ENCODE measurements around the gene PGF.

The PGF gene

DNA sequence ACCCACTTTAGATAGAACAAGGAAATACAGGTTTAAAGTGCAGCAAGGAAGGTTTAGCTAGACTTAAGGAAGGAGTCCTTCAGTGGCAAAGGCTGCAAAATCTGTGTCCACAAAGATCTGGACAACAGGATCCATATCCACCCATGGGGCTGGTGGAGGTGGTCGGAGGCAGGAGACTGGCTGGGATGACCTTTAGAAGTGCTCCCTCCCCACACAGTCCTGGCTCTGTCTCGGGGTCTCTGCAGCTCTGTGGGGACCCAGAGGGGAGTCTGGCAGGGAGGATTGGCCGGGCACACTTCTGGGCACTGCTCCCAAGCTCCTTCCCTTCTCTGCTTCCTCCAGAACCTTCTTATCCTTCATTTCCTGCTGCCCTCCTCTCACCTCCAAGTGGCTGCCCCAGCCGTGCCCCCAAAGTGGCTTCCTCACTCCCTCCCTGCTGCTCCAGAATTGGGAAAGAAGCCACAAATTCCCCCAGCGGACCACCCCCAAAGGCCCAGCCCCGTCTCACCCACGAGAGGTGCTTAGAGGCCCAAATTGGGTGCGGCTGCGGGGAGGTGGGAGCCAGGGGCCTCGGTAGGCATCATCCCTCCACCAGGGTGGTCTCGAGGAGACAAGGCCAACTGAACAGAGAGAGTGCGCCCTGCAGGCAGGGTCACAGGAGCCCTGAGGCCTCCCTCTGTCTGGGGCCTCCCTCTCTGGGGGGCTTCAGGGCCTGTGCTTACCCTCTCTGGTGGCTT is 21.9 kb upstream of the PGF start:
- no peaks in the 10 kb centered on the region for H3K36me3 ChIP-seq (ENCODE audit: control insufficient read depth, insufficient read depth, low read length, severe bottlenecking)
- no peaks in the 10 kb centered on the region for H3K9me3 ChIP-seq (ENCODE audit: control insufficient read depth, low read length)
- no peak overlapping the region for H3K4me3 ChIP-seq (ENCODE audit: low read length)
- H3K9ac ChIP-seq (ENCODE audit: low read length), result no peak overlapping the region
- H3K4me1 ChIP-seq (ENCODE audit: control insufficient read depth, insufficient read depth, low read length), result peaks cover 28% of the 10 kb centered on the region
- H3K27me3 ChIP-seq (replicated peaks; ENCODE audit: control insufficient read depth, insufficient read depth, low read length), result no peaks in the 10 kb centered on the region
- no peak for DNase-seq (ENCODE audit: low read depth)

DNA sequence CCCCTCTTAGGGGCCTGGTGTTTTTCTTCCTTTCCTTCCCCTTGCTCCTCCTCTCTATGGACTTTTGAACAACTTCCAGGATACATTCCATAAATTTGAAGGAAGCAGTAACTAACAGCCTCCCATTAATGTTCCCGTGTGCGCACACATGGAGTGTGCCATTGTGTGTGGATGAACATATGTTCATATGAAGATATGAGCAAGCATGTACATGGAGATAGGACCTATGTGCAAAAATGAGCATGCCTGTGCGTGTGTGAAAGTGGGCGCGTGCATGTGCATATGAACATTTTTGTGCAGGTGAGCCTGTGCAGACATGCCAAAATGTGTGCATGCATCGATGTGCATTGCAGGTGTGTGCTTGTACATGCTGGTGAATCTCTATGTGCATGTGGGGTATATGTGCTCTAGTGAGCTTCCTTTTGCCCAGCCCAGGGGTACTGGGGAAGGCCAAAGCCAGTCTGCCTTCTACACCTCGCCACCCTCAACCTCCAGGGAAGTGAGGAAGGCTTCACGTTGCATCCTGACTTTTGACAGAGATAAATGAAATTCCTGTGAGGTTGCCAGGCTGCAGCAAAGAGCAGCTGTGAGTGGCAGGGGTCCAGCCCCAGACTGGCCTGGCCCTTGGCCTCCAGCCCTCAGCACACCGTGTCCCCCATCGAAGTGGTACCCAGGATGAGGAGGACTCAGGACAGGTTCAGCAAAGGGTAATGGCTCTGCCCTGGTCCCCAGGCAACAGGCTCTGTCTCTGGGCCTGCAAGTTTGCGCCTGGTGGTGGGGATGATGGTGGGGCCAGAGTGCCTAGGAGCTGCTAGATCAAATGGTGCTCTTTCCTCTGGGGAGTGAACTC is 21.1 kb upstream of the PGF start:
- no peaks in the 10 kb centered on the region for H3K9me3 ChIP-seq (ENCODE audit: control insufficient read depth, low read length)
- no peak overlapping the region for H3K4me3 ChIP-seq (ENCODE audit: low read length)
- peaks cover 27% of the 10 kb centered on the region for H3K4me1 ChIP-seq (ENCODE audit: control insufficient read depth, insufficient read depth, low read length)
- no peaks in the 10 kb centered on the region for H3K36me3 ChIP-seq (ENCODE audit: control insufficient read depth, insufficient read depth, low read length, severe bottlenecking)
- no peak overlapping the region for H3K9ac ChIP-seq (ENCODE audit: low read length)
- H3K27me3 ChIP-seq (replicated peaks; ENCODE audit: control insufficient read depth, insufficient read depth, low read length), result no peaks in the 10 kb centered on the region
- DNase-seq (ENCODE audit: low read depth), result no peak

DNA sequence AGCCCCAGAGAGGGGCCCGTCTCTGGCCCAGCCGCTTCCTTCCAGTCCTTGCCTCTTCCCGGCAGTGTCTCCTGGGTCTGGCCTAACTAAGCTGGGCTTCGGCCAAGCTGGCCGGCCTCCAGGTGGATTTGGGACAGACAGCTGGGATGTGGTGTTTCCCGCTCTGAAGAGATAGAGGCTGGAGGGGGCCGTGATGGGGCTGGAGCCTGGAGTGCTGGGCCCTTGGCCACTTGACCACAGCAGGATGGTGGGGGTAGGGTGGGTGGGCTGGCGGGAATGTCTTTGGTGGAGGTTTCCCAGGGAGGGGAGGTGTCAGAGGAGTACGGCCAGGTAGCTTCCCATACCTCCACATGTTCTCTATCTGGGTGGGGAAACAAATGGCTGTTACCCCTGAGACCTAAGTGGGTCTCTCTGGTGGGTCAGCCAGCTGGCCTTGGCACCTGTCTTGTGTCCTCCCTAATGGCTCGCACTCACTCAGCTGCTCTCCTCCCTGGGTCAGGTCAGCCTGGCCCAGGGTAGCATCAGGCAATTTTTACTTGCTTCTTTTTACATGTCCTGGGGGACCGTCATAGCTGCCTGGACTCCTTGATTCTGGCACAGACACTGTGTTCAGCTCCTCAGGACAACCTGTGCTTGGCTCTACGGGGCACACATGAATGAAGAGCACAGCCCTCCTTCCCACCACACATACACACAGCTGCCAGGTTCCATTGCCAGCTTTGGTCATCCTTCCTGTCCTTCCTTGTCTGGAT is 19.8 kb upstream of the PGF start:
- DNase-seq (ENCODE audit: low read depth), result no peak
- Histone ChIP-seq H3K9me3 (ENCODE audit: control insufficient read depth, low read length) (no peaks in the 10 kb centered on the region), H3K4me1 (ENCODE audit: control insufficient read depth, insufficient read depth, low read length) (peaks cover 21% of the 10 kb centered on the region), H3K4me3 (ENCODE audit: low read length) (no peak overlapping the region), H3K27me3 (replicated peaks; ENCODE audit: control insufficient read depth, insufficient read depth, low read length) (no peaks in the 10 kb centered on the region), H3K9ac (ENCODE audit: low read length) (no peak overlapping the region), H3K36me3 (ENCODE audit: control insufficient read depth, insufficient read depth, low read length, severe bottlenecking) (no peaks in the 10 kb centered on the region)

DNA sequence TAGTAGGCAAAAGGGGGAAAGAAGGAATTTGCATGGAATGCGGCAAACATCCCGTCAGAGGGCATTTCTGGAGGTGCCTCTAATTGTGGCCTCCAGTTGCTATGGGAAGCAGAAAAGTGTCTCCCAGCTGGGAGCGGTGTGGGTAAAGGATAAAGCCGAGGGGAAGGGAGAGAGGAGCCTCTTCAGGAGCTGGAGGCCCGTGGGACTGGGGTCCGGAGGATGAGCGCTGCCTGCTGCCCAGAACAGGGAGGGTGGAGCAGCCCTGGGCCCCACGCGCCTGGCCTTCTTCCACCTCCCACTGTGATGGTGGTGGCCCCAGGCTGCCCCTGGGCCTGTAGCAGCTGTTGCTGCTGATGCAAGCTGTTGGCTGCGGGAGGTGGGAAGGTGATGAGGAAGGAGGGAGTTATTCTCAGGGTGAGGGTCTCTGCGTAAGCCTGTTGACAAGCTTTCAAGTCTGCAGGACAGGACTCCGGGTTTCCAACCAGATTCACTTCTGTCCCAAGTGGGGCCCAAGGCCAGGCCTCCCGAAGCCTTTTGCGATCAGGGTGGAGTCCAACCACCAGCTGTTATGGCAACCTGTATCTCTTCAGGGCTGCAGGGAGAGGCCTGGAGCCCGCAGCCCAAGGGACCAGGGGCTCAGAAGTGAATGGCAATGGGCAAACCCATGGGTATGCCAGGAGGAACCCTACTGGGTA is 19.1 kb upstream of the PGF start:
- DNase-seq (ENCODE audit: low read depth), result no peak

DNA sequence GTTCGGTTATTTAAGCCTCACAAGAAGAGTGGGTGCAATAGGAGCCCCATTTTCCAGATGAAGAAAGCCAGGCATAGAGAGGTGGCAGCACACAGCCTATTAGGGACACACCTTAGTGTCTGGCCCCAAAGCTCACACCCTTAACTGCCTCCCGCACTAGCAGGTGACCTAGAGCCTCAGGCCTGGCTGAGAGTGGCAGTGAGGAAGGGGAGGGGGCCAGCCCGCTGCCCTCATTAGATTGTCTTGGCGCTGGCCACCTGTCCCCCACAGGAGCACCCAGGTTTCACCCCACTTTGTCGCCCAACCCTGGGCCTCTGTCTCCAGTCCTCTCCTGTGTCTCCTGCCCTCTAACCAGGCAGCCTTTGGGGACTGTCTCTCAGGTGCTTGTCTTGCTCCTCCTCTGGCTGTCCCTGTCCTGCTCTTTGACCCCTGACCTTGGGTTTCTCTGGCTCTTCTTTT is 18.5 kb upstream of the PGF start:
- H3K9ac ChIP-seq (ENCODE audit: low read length), result no peak overlapping the region
- H3K9me3 ChIP-seq (ENCODE audit: control insufficient read depth, low read length), result no peaks in the 10 kb centered on the region
- no peaks in the 10 kb centered on the region for H3K36me3 ChIP-seq (ENCODE audit: control insufficient read depth, insufficient read depth, low read length, severe bottlenecking)
- H3K4me3 ChIP-seq (ENCODE audit: low read length), result no peak overlapping the region
- no peak for DNase-seq (ENCODE audit: low read depth)
- H3K4me1 ChIP-seq (ENCODE audit: control insufficient read depth, insufficient read depth, low read length), result peaks cover 11% of the 10 kb centered on the region
- no peaks in the 10 kb centered on the region for H3K27me3 ChIP-seq (replicated peaks; ENCODE audit: control insufficient read depth, insufficient read depth, low read length)

More for the DNA sequence above, 19.1 kb upstream of the PGF start:
- Histone ChIP-seq H3K36me3 (ENCODE audit: control insufficient read depth, insufficient read depth, low read length, severe bottlenecking) (no peaks in the 10 kb centered on the region), H3K9ac (ENCODE audit: low read length) (no peak overlapping the region), H3K27me3 (replicated peaks; ENCODE audit: control insufficient read depth, insufficient read depth, low read length) (no peaks in the 10 kb centered on the region), H3K9me3 (ENCODE audit: control insufficient read depth, low read length) (no peaks in the 10 kb centered on the region), H3K4me3 (ENCODE audit: low read length) (no peak overlapping the region), H3K4me1 (ENCODE audit: control insufficient read depth, insufficient read depth, low read length) (peaks cover 17% of the 10 kb centered on the region)

DNA sequence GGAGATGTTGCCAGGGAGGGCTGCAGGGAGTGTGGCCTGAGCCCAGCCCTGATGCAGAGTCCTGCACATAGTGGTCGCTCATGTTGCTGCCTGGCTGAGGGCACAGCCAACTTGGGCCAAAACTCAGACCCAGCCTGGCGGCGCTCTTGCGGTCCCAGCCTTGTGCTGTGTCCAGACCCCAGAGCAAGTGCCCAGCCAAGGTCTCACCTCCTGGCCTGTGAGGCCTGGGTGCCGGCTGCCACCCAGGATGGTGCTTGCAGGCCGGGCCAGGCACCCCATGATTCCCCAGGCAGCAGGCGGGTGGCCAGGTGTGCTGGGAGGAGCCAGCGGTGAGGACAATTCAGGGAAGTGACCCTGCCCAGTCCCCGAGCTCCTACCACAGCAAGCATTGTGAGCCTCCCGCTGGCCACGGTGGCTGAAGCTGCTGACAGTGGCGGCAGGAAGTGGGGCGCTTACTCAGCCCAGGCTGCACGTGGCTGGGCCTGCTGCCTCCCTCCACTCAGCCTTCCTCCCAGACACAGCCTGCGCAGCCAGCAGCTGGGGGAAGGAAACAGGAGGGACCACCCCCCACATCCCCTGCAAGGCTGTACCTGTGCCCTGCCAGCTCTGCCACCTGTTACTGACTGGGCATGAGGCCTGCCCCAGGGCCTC is 17.7 kb upstream of the PGF start:
- H3K4me3 ChIP-seq (ENCODE audit: low read length), result no peak overlapping the region
- peaks cover 11% of the 10 kb centered on the region for H3K4me1 ChIP-seq (ENCODE audit: control insufficient read depth, insufficient read depth, low read length)
- no peak overlapping the region for H3K9ac ChIP-seq (ENCODE audit: low read length)
- no peaks in the 10 kb centered on the region for H3K36me3 ChIP-seq (ENCODE audit: control insufficient read depth, insufficient read depth, low read length, severe bottlenecking)
- H3K27me3 ChIP-seq (replicated peaks; ENCODE audit: control insufficient read depth, insufficient read depth, low read length), result no peaks in the 10 kb centered on the region
- DNase-seq (ENCODE audit: low read depth), result no peak
- H3K9me3 ChIP-seq (ENCODE audit: control insufficient read depth, low read length), result no peaks in the 10 kb centered on the region

DNA sequence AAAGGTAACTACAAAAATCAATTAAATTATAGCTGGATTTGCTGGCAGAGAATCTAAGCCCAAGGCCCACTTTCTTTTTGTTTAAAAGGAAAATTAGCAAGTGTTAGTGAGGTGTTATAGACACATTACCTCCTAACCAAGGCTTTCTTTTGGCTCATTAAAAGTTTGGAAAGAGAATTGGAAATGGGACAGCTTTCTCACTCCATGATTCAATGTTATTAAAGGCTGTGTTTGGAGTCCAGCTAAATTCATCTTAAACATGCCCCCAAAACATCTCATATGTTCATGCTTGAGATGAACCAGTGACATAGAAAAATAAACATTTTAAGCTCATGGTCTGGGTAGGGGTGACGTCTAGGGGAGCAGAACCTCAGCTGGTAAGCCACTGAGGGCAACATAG is 13.4 kb upstream of the PGF start:
- Histone ChIP-seq H3K27me3 (replicated peaks; ENCODE audit: control insufficient read depth, insufficient read depth, low read length) (no peaks in the 10 kb centered on the region), H3K4me3 (ENCODE audit: low read length) (no peak overlapping the region), H3K4me1 (ENCODE audit: control insufficient read depth, insufficient read depth, low read length) (peaks cover 7% of the 10 kb centered on the region), H3K36me3 (ENCODE audit: control insufficient read depth, insufficient read depth, low read length, severe bottlenecking) (no peaks in the 10 kb centered on the region), H3K9me3 (ENCODE audit: control insufficient read depth, low read length) (no peaks in the 10 kb centered on the region), H3K9ac (ENCODE audit: low read length) (no peak overlapping the region)
- DNase-seq (ENCODE audit: low read depth), result no peak

DNA sequence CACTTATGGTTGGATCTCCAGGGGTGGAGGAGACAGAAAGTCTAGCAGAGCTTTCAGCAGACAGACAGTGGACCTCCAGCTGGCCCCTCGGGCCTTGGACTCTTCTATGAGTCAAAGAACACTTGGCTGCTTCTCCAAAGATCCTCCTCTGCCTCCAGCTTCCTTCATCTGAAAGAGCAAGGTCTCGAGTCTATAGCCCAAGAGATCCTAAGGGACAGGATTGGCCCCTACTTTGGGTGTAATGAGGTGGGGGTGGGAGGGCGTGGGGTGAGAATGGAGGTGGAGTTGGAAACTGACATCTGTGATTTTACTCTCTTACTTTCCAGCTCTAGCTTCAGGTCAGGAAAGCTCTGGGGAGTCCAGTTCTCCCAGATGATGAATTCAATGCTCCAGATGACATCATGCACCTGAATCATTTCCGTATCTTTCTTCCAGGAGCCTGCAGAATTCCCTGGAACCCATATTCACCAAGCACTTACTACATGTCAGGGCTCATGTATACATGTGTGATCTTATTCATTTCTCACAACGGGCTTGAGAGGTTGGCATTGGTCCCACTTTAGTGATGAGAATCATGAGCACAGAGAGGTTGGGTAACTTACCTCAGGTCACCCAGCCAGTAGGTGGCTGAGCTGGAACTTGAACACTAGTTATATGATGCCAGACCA is 10.2 kb upstream of the PGF start:
- Histone ChIP-seq H3K4me1 (ENCODE audit: control insufficient read depth, insufficient read depth, low read length) (peaks cover 17% of the 10 kb centered on the region), H3K36me3 (ENCODE audit: control insufficient read depth, insufficient read depth, low read length, severe bottlenecking) (no peaks in the 10 kb centered on the region), H3K4me3 (ENCODE audit: low read length) (no peak overlapping the region), H3K9ac (ENCODE audit: low read length) (no peak overlapping the region), H3K9me3 (ENCODE audit: control insufficient read depth, low read length) (no peaks in the 10 kb centered on the region), H3K27me3 (replicated peaks; ENCODE audit: control insufficient read depth, insufficient read depth, low read length) (no peaks in the 10 kb centered on the region)
- DNase-seq (ENCODE audit: low read depth), result no peak

DNA sequence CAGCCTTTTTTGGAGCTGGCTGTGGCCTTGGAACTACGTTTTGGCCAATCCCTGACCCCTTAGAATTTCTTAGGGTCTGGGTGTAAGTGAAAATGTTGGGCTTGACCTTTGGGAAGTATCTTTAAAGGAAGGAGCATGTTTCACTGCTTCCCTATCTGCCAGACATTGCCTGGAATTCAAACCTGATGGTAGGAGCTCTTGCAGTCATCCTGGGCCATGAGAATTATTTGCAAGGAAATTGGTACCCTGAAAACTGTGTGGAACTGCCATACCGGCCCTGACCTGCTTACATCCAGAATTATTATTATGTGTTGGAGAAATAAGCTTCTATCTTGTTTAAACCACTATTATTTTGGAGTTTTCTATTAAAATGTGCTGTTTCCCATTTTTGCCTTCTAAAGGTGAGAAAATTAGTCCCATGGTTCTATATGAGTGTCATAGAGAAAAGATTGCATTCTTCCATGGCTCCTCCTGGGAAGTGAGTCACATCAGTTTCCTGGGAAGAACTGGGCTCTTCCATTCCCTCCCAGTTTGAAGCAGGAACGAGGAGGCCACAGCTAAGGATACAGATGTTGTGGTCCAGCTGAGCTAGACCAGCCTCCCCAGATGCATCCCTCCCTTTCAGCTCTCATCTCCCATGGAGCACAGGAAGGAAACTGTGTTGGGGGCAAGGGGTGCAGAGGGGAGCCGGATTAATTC is 9.5 kb upstream of the PGF start:
- DNase-seq (ENCODE audit: low read depth), result no peak
- H3K4me1 ChIP-seq (ENCODE audit: control insufficient read depth, insufficient read depth, low read length), result peaks cover 17% of the 10 kb centered on the region
- no peak overlapping the region for H3K4me3 ChIP-seq (ENCODE audit: low read length)
- no peak overlapping the region for H3K9ac ChIP-seq (ENCODE audit: low read length)
- H3K36me3 ChIP-seq (ENCODE audit: control insufficient read depth, insufficient read depth, low read length, severe bottlenecking), result no peaks in the 10 kb centered on the region
- H3K9me3 ChIP-seq (ENCODE audit: control insufficient read depth, low read length), result no peaks in the 10 kb centered on the region
- H3K27me3 ChIP-seq (replicated peaks; ENCODE audit: control insufficient read depth, insufficient read depth, low read length), result no peaks in the 10 kb centered on the region
